Liver (tissue), 9 donors: ENCODE measurements around the gene BCKDK. TPM values are rescaled to one million over a fixed set of nuclear protein-coding genes. Genes with fewer than 3 reads are reported as not detected.

Experiments
- DNase-seq: peaks from one replicate; pipeline ENCODE4 v3.0.0-alpha.2; 2017; ENCODE audit warnings: low spot score
- H3K27ac ChIP-seq, 2 donors: one replicate each; pipeline ENCODE4 v1.7.0; 2013; ENCODE audit warnings: inconsistent platforms in 2 of 2, low read length in 2 of 2, control low read depth in 1 of 2, low read depth in 1 of 2, mild to moderate bottlenecking in 1 of 2
- H3K27me3 ChIP-seq, 4 donors: one replicate each; pipeline versions ENCODE4 v1.6.1 to v1.7.0; 2013; ENCODE audit warnings: low read length in 3 of 4, inconsistent platforms in 1 of 4, mild to moderate bottlenecking in 1 of 4, moderate library complexity in 1 of 4; ENCODE audit not compliant: control insufficient read depth in 4 of 4, insufficient read depth in 4 of 4
- H3K36me3 ChIP-seq, 4 donors: one replicate each; pipeline versions ENCODE4 v1.6.1 to v1.7.0; 2013; ENCODE audit warnings: low read length in 3 of 4, mild to moderate bottlenecking in 3 of 4, low read depth in 1 of 4, moderate library complexity in 1 of 4; ENCODE audit not compliant: control insufficient read depth in 4 of 4, insufficient read depth in 3 of 4
- H3K4me1 ChIP-seq, 4 donors: one replicate each; pipeline versions ENCODE4 v1.6.1 to v1.7.0; 2013; ENCODE audit warnings: low read length in 3 of 4, mild to moderate bottlenecking in 3 of 4, moderate library complexity in 1 of 4; ENCODE audit not compliant: control insufficient read depth in 4 of 4, insufficient read depth in 4 of 4
- H3K4me3 ChIP-seq, 3 donors: one replicate each; pipeline versions ENCODE4 v1.6.1 to v1.7.0; 2013; ENCODE audit warnings: low read length in 3 of 3, control low read depth in 1 of 3, low read depth in 1 of 3, mild to moderate bottlenecking in 1 of 3
- H3K9ac ChIP-seq, 2 donors: one replicate each; pipeline ENCODE4 v1.7.0; 2013; ENCODE audit warnings: low read length in 2 of 2, mild to moderate bottlenecking in 2 of 2, moderate library complexity in 2 of 2, control low read depth in 1 of 2, low read depth in 1 of 2
- H3K9me3 ChIP-seq, 4 donors: one replicate each; pipeline versions ENCODE4 v1.6.1 to v1.7.0; 2013; ENCODE audit warnings: low read length in 3 of 4; ENCODE audit not compliant: control insufficient read depth in 4 of 4
- EGR1 ChIP-seq, 2 donors: IDR thresholded peaks; 2 replicates each; pipeline ENCODE4 v1.6.1; 2016 to 2018; ENCODE audit warnings: antibody characterized with exemption in 2 of 2, low read depth in 2 of 2
- FOXA1 ChIP-seq: IDR thresholded peaks from 2 replicates; pipeline ENCODE4 v1.6.1; 2016; ENCODE audit warnings: antibody characterized with exemption
- FOXA2 ChIP-seq: IDR thresholded peaks from 2 replicates; pipeline ENCODE4 v1.6.1; 2016; ENCODE audit warnings: antibody characterized with exemption
- GABPA ChIP-seq, 2 donors: IDR thresholded peaks in 1 of 2; conservative IDR thresholded peaks in 1 of 2; 2 replicates each; pipeline ENCODE4 v1.6.1; 2016; ENCODE audit warnings: antibody characterized with exemption in 2 of 2, mild to moderate bottlenecking in 1 of 2, moderate library complexity in 1 of 2
- HNF4A ChIP-seq, 2 donors: conservative IDR thresholded peaks; 2 replicates each; pipeline ENCODE4 v1.6.1; 2016; ENCODE audit warnings: antibody characterized with exemption in 2 of 2, mild to moderate bottlenecking in 2 of 2
- HNF4G ChIP-seq: IDR thresholded peaks from 2 replicates; pipeline ENCODE4 v1.6.1; 2016; ENCODE audit warnings: antibody characterized with exemption
- JUND ChIP-seq, 2 donors: IDR thresholded peaks; 2 replicates each; pipeline ENCODE4 v1.6.1; 2016; ENCODE audit warnings: antibody characterized with exemption in 2 of 2
- MAX ChIP-seq: IDR thresholded peaks from 2 replicates; pipeline ENCODE4 v1.6.1; 2016; ENCODE audit warnings: antibody characterized with exemption
- NR2F2 ChIP-seq: IDR thresholded peaks from 2 replicates; pipeline ENCODE4 v1.6.1; 2016; ENCODE audit warnings: antibody characterized with exemption
- RAD21 ChIP-seq, 2 donors: IDR thresholded peaks; 2 replicates each; pipeline ENCODE4 v1.6.1; 2016; ENCODE audit warnings: antibody characterized with exemption in 2 of 2, mild to moderate bottlenecking in 2 of 2
- REST ChIP-seq: IDR thresholded peaks from 2 replicates; pipeline ENCODE4 v1.6.1; 2016; ENCODE audit warnings: antibody characterized with exemption, mild to moderate bottlenecking
- RXRA ChIP-seq, 2 donors: IDR thresholded peaks; 2 replicates each; pipeline ENCODE4 v1.6.1; 2017 to 2018; ENCODE audit warnings: antibody characterized with exemption in 2 of 2, mild to moderate bottlenecking in 1 of 2
- SP1 ChIP-seq: IDR thresholded peaks from 2 replicates; pipeline ENCODE4 v1.6.1; 2018; ENCODE audit warnings: antibody characterized with exemption, mild to moderate bottlenecking
- TAF1 ChIP-seq: conservative IDR thresholded peaks from 2 replicates; pipeline ENCODE4 v1.6.1; 2016; ENCODE audit warnings: antibody characterized with exemption, mild to moderate bottlenecking
- YY1 ChIP-seq: IDR thresholded peaks from 2 replicates; pipeline ENCODE4 v1.6.1; 2016; ENCODE audit warnings: antibody characterized with exemption, mild to moderate bottlenecking
- WGBS: extraction: QIAGEN DNeasy Blood & Tissue Kit; methylation state at CpG from one replicate; pipeline ENCODE4 v1.1.7; 2013; 5-methylcytosine and 5-hydroxymethylcytosine counted together
- polyA plus RNA-seq, 2 donors: library from polyadenylated mRNA; stranded (reverse) in 1 of 2; unstranded in 1 of 2; fragments of 200-250 nt in 1 of 2; fragments of >200 nt in 1 of 2; fragmentation: Nextera tagmentation in 1 of 2; extraction: Ambion mirVana in 1 of 2; gene quantifications; one replicate each; pipeline versions ENCODE4 v1.2.1 to v1.2.3, GENCODE V29; 2013 to 2015
- total RNA-seq, 2 donors: library from RNA; depleted of rRNA; stranded (reverse); fragments of >200 nt; gene quantifications; one replicate each; pipeline ENCODE4 v1.2.3, GENCODE V29; 2014
- TF ChIP-seq, protein P1 (sequence below): IDR thresholded peaks from 2 replicates; pipeline ENCODE4 v1.6.1; 2016; ENCODE audit warnings: antibody characterized with exemption
- TF ChIP-seq, protein P2 (sequence below): fragments of 150-350 bp; IDR thresholded peaks from 2 replicates; pipeline ENCODE4 v1.5.1; 2017; ENCODE audit warnings: improper control_type of control experiment, low read depth, low read length; ENCODE audit not compliant: missing input control
- TF ChIP-seq, protein P3 (sequence below): IDR thresholded peaks from 2 replicates; pipeline ENCODE4 v1.6.1; 2016; ENCODE audit warnings: antibody characterized with exemption
- donor health status: healthy.
- donor health status: healthy.
- donor health status: healthy.
- donor health status: healthy.
- donor health status: healthy.

BCKDK gene
- total and polyA plus RNA-seq, 4 donors: 10.0 to 41.6 (median 34.9) TPM

DNA sequence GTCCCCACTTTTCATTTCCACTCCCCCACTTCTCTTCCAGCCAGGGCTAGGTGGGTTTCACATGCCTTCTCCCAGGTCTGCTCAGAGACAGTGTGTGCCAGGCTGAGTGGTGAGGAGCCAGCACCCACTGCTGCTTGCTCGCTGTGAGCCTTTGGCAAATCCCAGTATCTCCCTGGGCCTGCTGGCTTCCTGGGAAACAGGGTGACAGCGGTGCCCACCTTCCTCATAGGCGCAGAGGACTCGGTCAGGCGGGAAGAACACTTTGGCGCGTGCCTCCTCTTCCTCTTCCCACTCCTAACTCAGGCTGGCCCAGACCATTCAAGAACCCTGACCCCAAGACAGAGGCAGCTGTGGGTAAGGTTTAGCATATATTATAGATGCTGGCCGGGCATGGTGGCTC, 19.0 kb upstream of the BCKDK start:
- peaks cover 0 to 12% (median 8%) of the 10 kb centered on the region in 4 donors for H3K4me1 ChIP-seq
- H3K4me3 ChIP-seq: no peak overlapping the region
- peaks cover 13 to 39% (median 25%) of the 10 kb centered on the region in 4 donors for H3K36me3 ChIP-seq
- no peaks in the 10 kb centered on the region for H3K9me3 ChIP-seq
- TF ChIP-seq FOXA1 (no peak), SP1 (no peak), FOXA2 (no peak), MAX (no peak), RAD21 (IDR thresholded peaks at IDR 0.05) (no peak), TAF1 (no peak), YY1 (no peak), JUND (IDR thresholded peaks at IDR 0.05) (no peak), GABPA (IDR thresholded peaks at IDR 0.05 in 1 of 2, conservative IDR thresholded peaks at IDR 0.05 in 1 of 2) (no peak), REST (no peak), EGR1 (IDR thresholded peaks at IDR 0.05; ENCODE audit: low read depth in 2 of 2) (no peak), RXRA (IDR thresholded peaks at IDR 0.05) (no peak), NR2F2 (no peak)
- TF ChIP-seq, protein P1, sequence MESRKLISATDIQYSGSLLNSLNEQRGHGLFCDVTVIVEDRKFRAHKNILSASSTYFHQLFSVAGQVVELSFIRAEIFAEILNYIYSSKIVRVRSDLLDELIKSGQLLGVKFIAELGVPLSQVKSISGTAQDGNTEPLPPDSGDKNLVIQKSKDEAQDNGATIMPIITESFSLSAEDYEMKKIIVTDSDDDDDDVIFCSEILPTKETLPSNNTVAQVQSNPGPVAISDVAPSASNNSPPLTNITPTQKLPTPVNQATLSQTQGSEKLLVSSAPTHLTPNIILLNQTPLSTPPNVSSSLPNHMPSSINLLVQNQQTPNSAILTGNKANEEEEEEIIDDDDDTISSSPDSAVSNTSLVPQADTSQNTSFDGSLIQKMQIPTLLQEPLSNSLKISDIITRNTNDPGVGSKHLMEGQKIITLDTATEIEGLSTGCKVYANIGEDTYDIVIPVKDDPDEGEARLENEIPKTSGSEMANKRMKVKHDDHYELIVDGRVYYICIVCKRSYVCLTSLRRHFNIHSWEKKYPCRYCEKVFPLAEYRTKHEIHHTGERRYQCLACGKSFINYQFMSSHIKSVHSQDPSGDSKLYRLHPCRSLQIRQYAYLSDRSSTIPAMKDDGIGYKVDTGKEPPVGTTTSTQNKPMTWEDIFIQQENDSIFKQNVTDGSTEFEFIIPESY: no peak
- TF ChIP-seq, protein P2, sequence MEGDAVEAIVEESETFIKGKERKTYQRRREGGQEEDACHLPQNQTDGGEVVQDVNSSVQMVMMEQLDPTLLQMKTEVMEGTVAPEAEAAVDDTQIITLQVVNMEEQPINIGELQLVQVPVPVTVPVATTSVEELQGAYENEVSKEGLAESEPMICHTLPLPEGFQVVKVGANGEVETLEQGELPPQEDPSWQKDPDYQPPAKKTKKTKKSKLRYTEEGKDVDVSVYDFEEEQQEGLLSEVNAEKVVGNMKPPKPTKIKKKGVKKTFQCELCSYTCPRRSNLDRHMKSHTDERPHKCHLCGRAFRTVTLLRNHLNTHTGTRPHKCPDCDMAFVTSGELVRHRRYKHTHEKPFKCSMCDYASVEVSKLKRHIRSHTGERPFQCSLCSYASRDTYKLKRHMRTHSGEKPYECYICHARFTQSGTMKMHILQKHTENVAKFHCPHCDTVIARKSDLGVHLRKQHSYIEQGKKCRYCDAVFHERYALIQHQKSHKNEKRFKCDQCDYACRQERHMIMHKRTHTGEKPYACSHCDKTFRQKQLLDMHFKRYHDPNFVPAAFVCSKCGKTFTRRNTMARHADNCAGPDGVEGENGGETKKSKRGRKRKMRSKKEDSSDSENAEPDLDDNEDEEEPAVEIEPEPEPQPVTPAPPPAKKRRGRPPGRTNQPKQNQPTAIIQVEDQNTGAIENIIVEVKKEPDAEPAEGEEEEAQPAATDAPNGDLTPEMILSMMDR: no peak
- TF ChIP-seq, protein P3, sequence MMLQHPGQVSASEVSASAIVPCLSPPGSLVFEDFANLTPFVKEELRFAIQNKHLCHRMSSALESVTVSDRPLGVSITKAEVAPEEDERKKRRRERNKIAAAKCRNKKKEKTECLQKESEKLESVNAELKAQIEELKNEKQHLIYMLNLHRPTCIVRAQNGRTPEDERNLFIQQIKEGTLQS: no peak
- no peak overlapping the region for H3K9ac ChIP-seq
- H3K27me3 ChIP-seq: no peaks in the 10 kb centered on the region
- DNase-seq: no peak
- H3K27ac ChIP-seq: no peak overlapping the region
- WGBS: 96% methylated on average over 8 of the region's 8 CpGs

- Histone ChIP-seq H3K4me1 (peaks cover 0 to 16% (median 9%) of the 10 kb centered on the region in 4 donors), H3K36me3 (peaks cover 11 to 30% (median 20%) of the 10 kb centered on the region in 4 donors), H3K9me3 (no peaks in the 10 kb centered on the region), H3K27me3 (no peaks in the 10 kb centered on the region), H3K27ac (no peak overlapping the region), H3K4me3 (no peak overlapping the region), H3K9ac (no peak overlapping the region)
- 96% methylated on average over 2 of the region's 2 CpGs for WGBS
- no peak for DNase-seq
- TF ChIP-seq HNF4A (conservative IDR thresholded peaks at IDR 0.05) (no peak), YY1 (no peak), EGR1 (IDR thresholded peaks at IDR 0.05; ENCODE audit: low read depth in 2 of 2) (no peak), HNF4G (no peak), FOXA1 (no peak), RXRA (IDR thresholded peaks at IDR 0.05) (no peak), MAX (no peak)
- TF ChIP-seq, protein P2: no peak
Observed at GRCh38 chr16:31090540-31090939, 17.6 kb upstream of the BCKDK start.
